Pancreas (tissue), 10 donors: Measurements from ENCODE around the gene TCF15. TPM values are rescaled to one million over a fixed set of nuclear protein-coding genes. Genes with fewer than 3 reads are reported as not detected.

Experiments used
- ATAC-seq, 4 donors: fragments of 200-7000 bp; cut with Tn5 transposase; one replicate each; pipeline versions ENCODE4 v1.8.0 to v1.9.1; 2020; ENCODE audit warnings: mild to moderate bottlenecking in 4 of 4, moderate library complexity in 4 of 4
- DNase-seq, 6 donors: peaks; one replicate each; pipeline ENCODE4 v3.0.0-alpha.2; 2020
- FAIRE-seq: peaks from 2 replicates; lab custom pipeline; 2012; peaks lifted over from hg19 to GRCh38; lab: Jason Lieb, UNC
- H3K27ac ChIP-seq, 4 donors: fragments of 200-600 bp; sonication (generic); 1 replicate in 3 of 4; 2 replicates in 1 of 4; pipeline versions ENCODE4 v1.5.0 to v1.8.0; 2020
- H3K27me3 ChIP-seq, 4 donors: fragments of 200-600 bp; one replicate each; pipeline ENCODE4 v1.8.0; 2021
- H3K36me3 ChIP-seq, 3 donors: fragments of 200-600 bp; sonication (generic) in 1 of 3; one replicate each; pipeline versions ENCODE4 v1.5.0 to v1.8.0; 2020 to 2021
- H3K4me1 ChIP-seq, 3 donors: fragments of 200-600 bp; one replicate each; pipeline ENCODE4 v1.8.0; 2021
- H3K4me3 ChIP-seq, 4 donors: fragments of 200-600 bp; sonication (generic) in 2 of 4; one replicate each; pipeline versions ENCODE4 v1.5.0 to v1.8.0; 2020 to 2021
- H3K9me3 ChIP-seq, 4 donors: fragments of 200-600 bp; one replicate each; pipeline ENCODE4 v1.8.0; 2021
- WGBS, 2 donors: extraction: QIAGEN DNeasy Blood & Tissue Kit; methylation state at CpG; one replicate each; pipeline ENCODE4 v1.1.7; 2013; 5-methylcytosine and 5-hydroxymethylcytosine counted together
- intact Hi-C, 3 donors: fragments of 100-400 bp; cut with DNase I; formaldehyde crosslinking; loops; one replicate each; pipeline versions ENCODE4 v1.11.1 to v1.14.2; 2022
- polyA plus RNA-seq, 2 donors: library from polyadenylated mRNA; stranded (reverse); fragments of 200-250 nt; gene quantifications; one replicate each; pipeline ENCODE4 v1.2.3, GENCODE V29; 2013
- total RNA-seq, 6 donors: library from RNA; stranded (reverse); fragmentation: NEBNext Ultra II Directional in 4 of 6; extraction: Animal tissue kit (Norgen Biotek cat#: 25700) in 4 of 6; gene quantifications; one replicate each; pipeline versions ENCODE4 v1.2.1 to v1.2.4, GENCODE V29; 2021 to 2023
- TF ChIP-seq, protein P1 (sequence below), 4 donors: fragments of 200-600 bp; sonication (generic) in 3 of 4; IDR thresholded peaks; one replicate each; pipeline versions ENCODE4 v1.5.0 to v1.8.0; 2021; ENCODE audit warnings: antibody characterized with exemption in 4 of 4
- donor health status: healthy with polysubstance abuse.
- donor health status: DM: no; HTN: no; CAD: no; lungs with moderate emphysema.
- donor health status: DM: no; HTN: no; CAD: no.
- donor health status: control.
- donor health status: control.
- donor health status: Bipolar disorder and iron deficiency.
- donor health status: DM: yes; HTN: yes; CAD: no.
- donor health status: DM: no; HTN: no; CAD: no.
- donor health status: DM: no; HTN: no; CAD: no.
- donor health status: DM: yes; HTN: yes; CAD: no.

The TCF15 gene
- total and polyA plus RNA-seq, 8 donors: 0.16 to 0.80 (median 0.20) TPM; not detected in 1

DNA sequence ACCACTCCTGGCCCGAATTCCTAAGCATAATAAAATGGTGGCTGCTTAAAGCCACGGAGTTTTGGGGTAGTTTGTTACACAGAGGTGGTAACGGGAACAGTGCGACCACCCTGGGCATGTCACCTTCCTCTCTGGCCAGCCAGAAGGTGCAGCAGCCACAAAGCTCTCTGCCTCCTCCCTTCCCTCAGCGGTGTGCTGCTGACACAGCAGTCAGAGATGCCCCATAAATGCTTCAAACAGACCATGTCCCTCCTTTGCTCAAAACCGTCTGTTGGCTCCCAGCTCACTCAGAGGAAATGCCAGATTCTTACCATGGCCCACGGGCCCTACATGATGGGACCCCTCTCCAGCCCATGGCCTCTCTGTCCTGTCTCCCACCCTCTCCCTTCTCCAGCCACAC is 12.1 kb upstream of the TCF15 start:
- Histone ChIP-seq H3K36me3 (no peaks in the 10 kb centered on the region), H3K4me1 (no peaks in the 10 kb centered on the region), H3K27ac (no peak overlapping the region), H3K9me3 (peaks cover 0 to 4% (median 0%) of the 10 kb centered on the region in 4 donors), H3K27me3 (peaks cover 0 to 9% (median 0%) of the 10 kb centered on the region in 4 donors), H3K4me3 (no peak overlapping the region)
- TF ChIP-seq, protein P1, sequence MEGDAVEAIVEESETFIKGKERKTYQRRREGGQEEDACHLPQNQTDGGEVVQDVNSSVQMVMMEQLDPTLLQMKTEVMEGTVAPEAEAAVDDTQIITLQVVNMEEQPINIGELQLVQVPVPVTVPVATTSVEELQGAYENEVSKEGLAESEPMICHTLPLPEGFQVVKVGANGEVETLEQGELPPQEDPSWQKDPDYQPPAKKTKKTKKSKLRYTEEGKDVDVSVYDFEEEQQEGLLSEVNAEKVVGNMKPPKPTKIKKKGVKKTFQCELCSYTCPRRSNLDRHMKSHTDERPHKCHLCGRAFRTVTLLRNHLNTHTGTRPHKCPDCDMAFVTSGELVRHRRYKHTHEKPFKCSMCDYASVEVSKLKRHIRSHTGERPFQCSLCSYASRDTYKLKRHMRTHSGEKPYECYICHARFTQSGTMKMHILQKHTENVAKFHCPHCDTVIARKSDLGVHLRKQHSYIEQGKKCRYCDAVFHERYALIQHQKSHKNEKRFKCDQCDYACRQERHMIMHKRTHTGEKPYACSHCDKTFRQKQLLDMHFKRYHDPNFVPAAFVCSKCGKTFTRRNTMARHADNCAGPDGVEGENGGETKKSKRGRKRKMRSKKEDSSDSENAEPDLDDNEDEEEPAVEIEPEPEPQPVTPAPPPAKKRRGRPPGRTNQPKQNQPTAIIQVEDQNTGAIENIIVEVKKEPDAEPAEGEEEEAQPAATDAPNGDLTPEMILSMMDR (IDR thresholded peaks at IDR 0.05): no peak
- FAIRE-seq (no peak), ATAC-seq (no peak), DNase-seq (no peak)
- WGBS, 2 donors: 55 to 64% methylated on average over 7 of the region's 7 CpGs
- intact Hi-C loops: no loop called here

DNA sequence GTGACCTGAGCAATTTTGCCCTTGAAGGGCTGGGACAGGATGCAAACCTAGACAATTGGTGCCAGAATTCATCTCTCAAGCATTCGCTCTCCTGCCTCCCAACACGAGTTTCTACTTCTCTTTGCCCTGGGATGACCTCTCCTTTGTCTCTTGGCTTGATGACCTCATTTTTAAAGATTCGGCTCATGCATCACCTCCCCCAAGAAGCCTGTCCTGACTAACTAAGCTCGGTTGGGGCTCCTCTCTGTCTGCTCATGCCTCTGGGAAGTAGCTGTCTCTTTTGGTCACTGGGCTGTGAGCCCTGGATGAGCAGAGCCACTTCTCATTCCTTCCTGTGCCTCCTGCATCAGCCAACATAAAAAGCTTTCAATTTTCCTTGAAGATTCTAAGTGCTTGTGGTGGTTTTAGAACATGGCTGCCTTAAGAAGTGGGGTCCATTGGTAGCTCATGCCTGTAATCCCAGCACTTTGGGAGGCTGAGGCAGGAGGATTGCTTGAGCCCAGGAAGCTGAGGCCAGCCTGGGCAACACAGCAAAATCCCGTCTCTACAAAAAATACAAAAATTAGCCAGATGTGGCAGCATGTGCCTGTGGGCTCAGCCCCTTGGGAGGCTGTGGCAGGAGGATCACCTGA is 11.1 kb upstream of the TCF15 start:
- Histone ChIP-seq H3K36me3 (no peaks in the 10 kb centered on the region), H3K9me3 (peaks cover 0 to 4% (median 0%) of the 10 kb centered on the region in 4 donors), H3K27ac (no peak overlapping the region), H3K4me1 (no peaks in the 10 kb centered on the region), H3K27me3 (peaks cover 0 to 9% (median 0%) of the 10 kb centered on the region in 4 donors), H3K4me3 (no peak overlapping the region)
- 34 to 45% methylated on average over 5 of the region's 5 CpGs for WGBS, 2 donors
- TF ChIP-seq, protein P1 (IDR thresholded peaks at IDR 0.05): no peak
- intact Hi-C loops: no loop called here
- DNase-seq (no peak), FAIRE-seq (no peak), ATAC-seq (no peak)

DNA sequence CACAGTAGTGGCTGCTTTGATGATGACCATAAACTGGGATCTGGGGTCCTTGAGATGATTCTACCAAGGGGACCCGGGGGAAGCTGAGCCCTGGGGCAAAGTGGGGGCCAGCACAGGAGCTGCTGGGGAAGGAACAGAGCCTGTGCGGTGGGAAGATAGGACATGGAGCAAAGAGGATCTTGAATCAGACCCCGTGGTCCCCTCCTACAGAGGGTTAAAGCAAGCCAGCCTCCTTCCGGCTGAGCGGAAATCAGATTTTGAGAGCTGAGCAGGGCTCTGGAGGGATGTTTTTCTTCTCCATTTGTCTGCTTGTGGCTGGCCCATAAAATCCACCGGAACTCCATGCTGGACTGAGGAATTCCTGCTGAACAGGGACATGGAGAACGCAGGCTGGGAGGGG is 10.1 kb upstream of the TCF15 start:
- no peaks in the 10 kb centered on the region for H3K36me3 ChIP-seq
- FAIRE-seq (no peak), ATAC-seq (no peak), DNase-seq (no peak)
- intact Hi-C loops: no loop called here
- H3K4me3 ChIP-seq: no peak overlapping the region
- H3K9me3 ChIP-seq: peaks cover 0 to 4% (median 0%) of the 10 kb centered on the region in 4 donors
- H3K4me1 ChIP-seq: no peaks in the 10 kb centered on the region
- peaks cover 0 to 9% (median 0%) of the 10 kb centered on the region in 4 donors for H3K27me3 ChIP-seq
- WGBS, 2 donors: 57 to 58% methylated on average over 7 of the region's 7 CpGs
- TF ChIP-seq, protein P1 (IDR thresholded peaks at IDR 0.05): no peak
- H3K27ac ChIP-seq: no peak overlapping the region

DNA sequence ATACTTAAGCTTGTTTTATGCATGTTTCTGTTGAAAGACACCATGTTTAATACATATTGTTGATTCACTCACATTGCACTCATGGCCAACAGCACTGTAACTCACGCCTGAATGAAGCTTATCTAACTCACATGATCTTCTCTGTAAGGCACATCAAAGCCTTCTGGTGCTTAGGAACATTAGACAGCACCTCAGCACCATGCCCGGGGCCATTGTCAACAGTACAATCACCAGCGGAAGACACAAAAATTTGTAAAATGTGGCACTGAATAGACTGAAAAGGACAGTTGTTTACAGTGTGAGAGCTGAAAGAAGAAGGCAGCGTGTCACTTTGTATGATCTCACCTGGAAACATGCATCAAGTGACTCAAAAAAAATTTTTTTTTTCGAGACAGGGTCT is 8.9 kb upstream of the TCF15 start:
- peaks cover 0 to 9% (median 0%) of the 10 kb centered on the region in 4 donors for H3K27me3 ChIP-seq

More for the DNA sequence above, 8.9 kb upstream of the TCF15 start:
- ATAC-seq (no peak), DNase-seq (no peak), FAIRE-seq (no peak)
- Histone ChIP-seq H3K4me1 (no peaks in the 10 kb centered on the region), H3K4me3 (no peak overlapping the region), H3K36me3 (no peaks in the 10 kb centered on the region), H3K27ac (no peak overlapping the region), H3K9me3 (peaks cover 0 to 4% (median 0%) of the 10 kb centered on the region in 4 donors)
- TF ChIP-seq, protein P1 (IDR thresholded peaks at IDR 0.05): no peak
- 39 to 44% methylated on average over 5 of the region's 5 CpGs for WGBS, 2 donors
- intact Hi-C loops: no loop called here
